MM.1S (cell line): ENCODE measurements around the gene ATAD1.

Experiments
- EZH2 ChIP-seq: fragments of 300-600 bp; sonication (generic); optimal IDR thresholded peaks from 2 replicates; pipeline ENCODE3; 2017; ENCODE audit warnings: low read depth, mild to moderate bottlenecking, antibody characterized with exemption, low read length, mixed read lengths
- TF ChIP-seq, protein P1 (sequence below): fragments of 300-600 bp; sonication (generic); IDR thresholded peaks from 2 replicates; pipeline ENCODE4 v1.5.1; 2016; ENCODE audit warnings: antibody characterized with exemption, low read length, mixed read lengths

DNA sequence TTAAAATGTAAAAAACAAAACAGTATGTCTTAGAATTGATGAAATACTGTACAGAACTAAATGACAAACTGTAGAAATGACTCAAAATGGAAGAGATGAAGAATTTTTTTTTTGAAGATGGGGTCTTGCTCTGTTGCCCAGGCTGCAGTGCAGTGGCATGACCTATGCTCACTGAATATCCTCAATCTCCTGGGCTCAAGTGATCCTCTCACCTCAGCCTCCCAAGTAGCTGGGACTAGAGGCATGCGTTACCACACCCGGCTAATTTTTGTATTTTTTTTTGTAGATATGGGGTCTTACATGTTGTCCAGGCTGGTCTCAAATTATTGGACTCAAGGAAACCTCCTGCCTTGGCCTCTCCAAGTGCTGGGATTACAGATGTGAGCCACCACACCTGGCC is 36.5 kb downstream of the ATAD1 start:
- TF ChIP-seq, protein P1, sequence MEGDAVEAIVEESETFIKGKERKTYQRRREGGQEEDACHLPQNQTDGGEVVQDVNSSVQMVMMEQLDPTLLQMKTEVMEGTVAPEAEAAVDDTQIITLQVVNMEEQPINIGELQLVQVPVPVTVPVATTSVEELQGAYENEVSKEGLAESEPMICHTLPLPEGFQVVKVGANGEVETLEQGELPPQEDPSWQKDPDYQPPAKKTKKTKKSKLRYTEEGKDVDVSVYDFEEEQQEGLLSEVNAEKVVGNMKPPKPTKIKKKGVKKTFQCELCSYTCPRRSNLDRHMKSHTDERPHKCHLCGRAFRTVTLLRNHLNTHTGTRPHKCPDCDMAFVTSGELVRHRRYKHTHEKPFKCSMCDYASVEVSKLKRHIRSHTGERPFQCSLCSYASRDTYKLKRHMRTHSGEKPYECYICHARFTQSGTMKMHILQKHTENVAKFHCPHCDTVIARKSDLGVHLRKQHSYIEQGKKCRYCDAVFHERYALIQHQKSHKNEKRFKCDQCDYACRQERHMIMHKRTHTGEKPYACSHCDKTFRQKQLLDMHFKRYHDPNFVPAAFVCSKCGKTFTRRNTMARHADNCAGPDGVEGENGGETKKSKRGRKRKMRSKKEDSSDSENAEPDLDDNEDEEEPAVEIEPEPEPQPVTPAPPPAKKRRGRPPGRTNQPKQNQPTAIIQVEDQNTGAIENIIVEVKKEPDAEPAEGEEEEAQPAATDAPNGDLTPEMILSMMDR: no peak
- TF ChIP-seq EZH2: no peak
